Activated CD8-positive, alpha-beta memory T cell treated with anti-CD3 and anti-CD28 coated beads, Interleukin-2, amount 50 U/mL, for 4 hours (primary cell): ENCODE results near the gene METTL21A.

ENCODE experiments used
- DNase-seq: peaks from one replicate; pipeline ENCODE4 v3.0.0-alpha.2; 2020

Gene METTL21A

GRCh38 chr2:207621501-207622039 lies 3.6 kb downstream of the METTL21A start:
- DNase-seq = no peak

DNA sequence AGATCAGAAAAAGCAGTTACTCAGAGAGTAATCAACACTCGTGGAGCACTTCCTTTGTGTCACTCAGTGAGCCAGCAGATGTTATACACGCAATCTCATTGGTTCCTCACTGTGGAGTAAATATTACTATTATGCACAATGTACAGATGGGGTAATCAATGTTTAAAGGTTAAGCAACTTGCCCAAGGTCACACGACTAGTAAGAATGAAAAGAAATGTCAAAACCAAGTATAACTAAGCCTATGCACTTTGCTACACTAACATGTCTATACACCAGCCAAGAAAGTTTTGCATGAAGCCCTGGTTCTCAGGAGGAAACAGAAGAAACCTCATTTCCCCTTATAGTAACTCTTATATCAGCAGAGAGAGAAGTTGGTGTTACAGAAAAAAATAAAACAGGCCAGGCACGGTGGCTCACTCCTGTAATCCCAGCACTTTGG lies 5.4 kb downstream of the METTL21A start:
- no peak for DNase-seq

GRCh38 chr2:207617011-207617671 lies 8.1 kb downstream of the METTL21A start:
- DNase-seq = no peak

- DNase-seq = no peak
These were observed 9.0 kb downstream of the METTL21A start for GRCh38 chr2:207616185-207616584.

DNA sequence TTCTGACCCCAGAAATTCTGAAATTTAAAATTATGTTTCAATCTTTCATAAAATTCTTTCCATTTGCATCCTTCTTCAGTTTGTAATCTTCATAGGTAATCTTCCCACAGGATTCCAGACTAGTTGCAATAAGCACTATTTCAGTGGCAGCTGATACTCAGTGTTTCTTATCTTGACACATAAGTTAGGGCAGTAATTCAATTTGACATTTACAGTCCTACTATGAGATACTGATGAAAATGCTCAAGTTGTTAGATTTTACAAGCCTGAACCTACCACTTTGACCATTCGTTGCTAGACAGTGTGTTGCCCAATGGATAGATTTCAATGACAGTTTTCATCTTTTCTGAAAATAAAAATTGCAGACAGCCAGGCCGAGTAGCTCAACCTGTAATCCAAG lies 10.4 kb downstream of the METTL21A start:
- DNase-seq = no peak

DNA sequence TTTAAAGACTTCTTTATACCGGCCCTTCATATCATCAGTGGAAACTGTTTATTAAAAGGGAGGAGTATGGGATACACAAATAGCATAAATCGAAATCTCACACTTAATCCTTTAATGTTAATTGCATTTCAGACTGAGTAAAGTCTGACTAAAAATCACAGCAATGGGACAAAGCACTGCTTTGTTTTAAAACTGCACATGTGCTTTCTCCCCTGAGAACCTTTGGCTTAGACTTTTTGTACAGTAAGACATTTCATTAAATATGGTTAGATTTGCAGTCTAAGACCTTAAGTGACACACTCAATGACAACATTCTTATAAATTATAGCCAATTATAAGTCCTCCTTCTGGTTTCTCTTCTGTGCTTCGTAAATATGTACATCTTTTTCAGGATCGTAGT lies 12.5 kb downstream of the METTL21A start:
- no peak for DNase-seq

GRCh38 chr2:207606829-207607228 lies 18.4 kb downstream of the METTL21A start:
- DNase-seq = no peak

- no peak for DNase-seq
These were observed 18.8 kb downstream of the METTL21A start for GRCh38 chr2:207606399-207606798.

GRCh38 chr2:207603486-207603885 lies 21.7 kb downstream of the METTL21A start:
- DNase-seq = no peak

GRCh38 chr2:207601774-207602173 lies 23.4 kb downstream of the METTL21A start:
- no peak for DNase-seq

DNA sequence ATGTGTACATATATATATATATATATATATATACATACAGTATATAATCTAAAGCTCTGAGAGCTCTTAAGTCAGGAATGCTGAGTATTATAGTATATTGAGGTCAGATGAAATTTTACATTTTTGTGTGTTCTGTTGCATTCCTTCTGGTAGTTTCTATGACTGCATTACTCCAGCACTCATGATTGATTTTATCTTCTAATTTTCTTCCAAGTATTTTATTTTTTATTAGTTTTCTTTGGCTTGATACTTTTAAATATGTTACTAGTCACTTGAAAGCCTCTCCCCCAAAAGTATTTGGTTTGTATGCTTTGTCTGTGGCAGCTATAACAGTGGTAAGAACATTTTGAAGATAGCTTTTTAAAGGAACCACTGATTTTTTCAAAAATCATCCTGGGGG lies 25.0 kb downstream of the METTL21A start:
- no peak for DNase-seq

DNA sequence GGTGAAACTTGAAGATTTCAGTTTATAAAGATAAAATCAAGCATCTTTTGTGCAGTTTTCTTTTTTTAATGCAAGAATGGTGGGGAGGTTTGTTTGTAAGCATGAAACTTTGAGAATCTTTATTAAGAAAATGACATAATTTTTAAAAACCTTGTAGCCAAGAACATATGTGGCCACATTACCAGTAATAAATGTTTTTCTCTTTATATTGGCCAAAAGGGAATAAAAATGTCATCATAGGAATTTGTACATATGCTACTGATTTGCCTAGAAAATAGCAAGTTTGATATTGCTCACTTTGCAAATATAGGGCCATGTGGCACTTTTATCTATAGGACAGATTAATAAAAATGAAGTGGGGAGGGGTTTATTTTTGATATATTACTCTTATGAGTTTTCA lies 25.6 kb downstream of the METTL21A start:
- no peak for DNase-seq

- no peak for DNase-seq
These were observed 30.5 kb downstream of the METTL21A start for GRCh38 chr2:207594731-207595130.

GRCh38 chr2:207594264-207594663 lies 30.9 kb downstream of the METTL21A start:
- no peak for DNase-seq

- DNase-seq = no peak
These were observed 31.9 kb downstream of the METTL21A start for GRCh38 chr2:207593277-207593676.

GRCh38 chr2:207589143-207589542 lies 36.1 kb downstream of the METTL21A start:
- no peak for DNase-seq

- no peak for DNase-seq
These were observed 37.9 kb downstream of the METTL21A start for GRCh38 chr2:207587305-207587704.

- DNase-seq = no peak
These were observed 40.2 kb downstream of the METTL21A start for GRCh38 chr2:207584952-207585351.

DNA sequence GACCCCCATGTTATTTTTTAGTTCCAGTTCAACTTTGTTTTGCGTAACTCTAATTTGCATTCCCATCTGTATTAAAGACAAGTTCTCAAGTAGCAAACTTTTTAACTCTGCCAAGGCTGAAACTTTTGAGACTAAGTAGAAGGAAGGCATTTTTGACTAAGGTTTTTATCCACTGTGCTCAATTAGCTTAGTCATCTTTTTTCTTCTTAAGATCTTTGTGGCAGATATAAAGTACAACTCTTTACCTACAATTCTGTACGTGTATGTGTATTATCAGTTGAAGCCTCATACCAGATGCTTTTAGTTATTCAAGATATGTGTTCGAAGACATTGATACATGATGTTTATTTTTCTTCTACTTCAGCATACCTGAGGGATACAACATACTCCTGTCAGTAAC lies 53.8 kb downstream of the METTL21A start:
- no peak for DNase-seq

GRCh38 chr2:207567671-207568070 lies 57.5 kb downstream of the METTL21A start:
- DNase-seq = no peak

DNA sequence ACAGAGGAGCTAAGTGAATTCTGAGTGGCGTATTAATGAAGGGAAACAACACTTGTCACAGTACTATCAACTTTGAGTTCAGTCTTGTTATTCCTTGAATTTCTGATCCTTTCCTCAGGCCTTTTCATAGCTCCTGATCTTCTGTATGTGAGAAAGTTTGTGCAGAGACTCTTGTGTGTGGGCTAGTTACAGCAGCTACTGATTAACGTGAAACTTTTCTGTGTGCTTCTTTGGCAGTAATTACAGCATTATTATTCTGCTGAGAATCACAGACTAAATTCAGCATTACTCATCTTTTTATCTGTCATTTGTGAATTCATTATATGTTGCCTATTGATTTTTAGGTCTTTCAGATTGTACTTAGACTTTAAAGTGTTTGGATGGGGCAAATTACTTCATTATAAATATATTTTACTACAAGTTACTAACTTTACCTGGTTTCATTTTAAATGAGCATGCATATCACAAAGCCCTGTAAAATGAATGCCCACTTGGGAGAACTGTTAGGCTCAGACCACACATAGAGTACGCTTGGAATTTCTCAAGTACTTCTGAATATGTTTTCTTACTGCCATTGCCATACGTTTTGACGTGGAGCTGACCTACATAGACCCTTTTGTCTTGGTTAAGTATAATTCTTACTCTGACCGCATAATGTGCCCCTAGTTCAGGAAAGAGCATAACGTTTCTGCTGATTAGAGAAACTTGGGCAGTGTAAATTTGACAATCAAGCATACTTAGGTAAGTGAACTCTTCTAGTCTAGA lies 59.3 kb downstream of the METTL21A start:
- DNase-seq = no peak
